AG04449 (cell line): ENCODE measurements around the gene PHLDA3.

ENCODE experiments used
- CTCF ChIA-PET: fragments of 350-600 bp; formaldehyde crosslinking; extraction: SDS; loops from one replicate; lab custom pipeline; 2021; ENCODE audit warnings: antibody characterized with exemption; lab: Yijun Ruan, JAX
- POLR2A ChIA-PET: fragments of 400-600, 350-600 bp; formaldehyde crosslinking; extraction: SDS; loops from one replicate; lab custom pipeline; 2020; ENCODE audit warnings: antibody characterized with exemption, inconsistent platforms; lab: Yijun Ruan, JAX
- DNase-seq: peaks from one replicate; pipeline ENCODE4 v3.0.0-alpha.2; 2010; ENCODE audit warnings: low read depth, low spot score
- H3K4me3 ChIP-seq: 2 replicates; pipeline ENCODE4 v1.5.1; 2011; ENCODE audit warnings: low read depth, mild to moderate bottlenecking, control low read depth, low read length
- CTCF ChIP-seq: IDR thresholded peaks from one replicate; pipeline ENCODE4 v1.5.1; 2011; ENCODE audit warnings: mild to moderate bottlenecking, moderate library complexity, low read length, control low read depth, inconsistent platforms; ENCODE audit not compliant: insufficient read depth; ENCODE audit errors: missing control alignments

Gene PHLDA3

DNA sequence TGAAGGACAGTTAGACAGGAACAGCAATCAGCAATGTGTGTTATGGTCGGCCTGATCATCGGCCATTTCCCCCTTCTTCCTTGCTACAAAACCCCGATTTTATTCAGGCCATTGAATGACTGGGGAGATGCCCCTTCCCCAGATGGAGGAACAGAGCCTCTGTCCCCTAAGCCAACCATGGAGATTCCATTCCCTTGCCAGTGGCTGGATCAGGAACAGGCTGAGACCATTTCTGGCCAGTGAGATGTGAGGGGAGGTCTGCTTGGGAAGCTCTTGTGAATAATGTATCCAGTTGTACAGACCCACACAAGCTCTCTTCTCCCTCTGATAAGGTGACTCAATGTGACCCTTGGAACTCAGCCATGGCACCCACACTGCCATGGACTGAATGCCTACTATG, 30.2 kb upstream of the PHLDA3 start:
- no peak for TF ChIP-seq CTCF
- ChIA-PET POLR2A (interaction anchor here (0.7 to 1.7 kb wide), 3 partner anchors 8 to 30 kb away, joined by 3 to 9 read pairs (median 5); partner anchors contain the start of genes CSRP1 and PHLDA3), CTCF (interaction anchor here (2.4 to 34.5 kb wide), 4 partner anchors 5 to 63 kb away, joined by 8 to 1139 read pairs (median 577); partner anchors contain the start of gene CSRP1)
- H3K4me3 ChIP-seq = no peak overlapping the region
- DNase-seq = no peak

DNA sequence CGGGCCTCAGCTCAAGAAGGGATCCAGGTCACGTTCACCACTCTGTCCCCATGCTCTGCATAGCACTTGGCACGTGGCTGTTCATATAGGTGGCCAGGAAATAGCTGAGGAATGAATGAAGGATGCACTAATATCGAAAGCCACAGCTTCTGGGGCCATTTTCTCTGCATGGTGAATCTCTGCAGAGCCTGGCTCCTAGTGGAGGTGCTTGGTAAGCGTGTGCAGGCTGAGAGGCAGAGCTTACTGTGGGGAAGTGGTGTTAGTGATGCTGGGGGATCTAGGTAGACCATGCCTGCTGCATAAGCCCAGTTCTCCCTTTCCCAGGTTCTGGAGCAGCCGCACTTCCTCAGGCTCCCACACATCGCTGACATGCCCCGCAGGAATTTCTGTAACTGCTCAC, 29.6 kb upstream of the PHLDA3 start:
- TF ChIP-seq CTCF = no peak
- CTCF ChIA-PET = interaction anchor here (2.4 to 34.5 kb wide), 4 partner anchors 6 to 63 kb away, joined by 8 to 1139 read pairs (median 577); partner anchors contain the start of gene CSRP1
- POLR2A ChIA-PET = interaction anchor here (0.9 to 1.7 kb wide), 3 partner anchors 8 to 37 kb away, joined by 3 to 9 read pairs (median 5); partner anchors contain the start of gene CSRP1
- H3K4me3 ChIP-seq = no peak overlapping the region
- no peak for DNase-seq

DNA sequence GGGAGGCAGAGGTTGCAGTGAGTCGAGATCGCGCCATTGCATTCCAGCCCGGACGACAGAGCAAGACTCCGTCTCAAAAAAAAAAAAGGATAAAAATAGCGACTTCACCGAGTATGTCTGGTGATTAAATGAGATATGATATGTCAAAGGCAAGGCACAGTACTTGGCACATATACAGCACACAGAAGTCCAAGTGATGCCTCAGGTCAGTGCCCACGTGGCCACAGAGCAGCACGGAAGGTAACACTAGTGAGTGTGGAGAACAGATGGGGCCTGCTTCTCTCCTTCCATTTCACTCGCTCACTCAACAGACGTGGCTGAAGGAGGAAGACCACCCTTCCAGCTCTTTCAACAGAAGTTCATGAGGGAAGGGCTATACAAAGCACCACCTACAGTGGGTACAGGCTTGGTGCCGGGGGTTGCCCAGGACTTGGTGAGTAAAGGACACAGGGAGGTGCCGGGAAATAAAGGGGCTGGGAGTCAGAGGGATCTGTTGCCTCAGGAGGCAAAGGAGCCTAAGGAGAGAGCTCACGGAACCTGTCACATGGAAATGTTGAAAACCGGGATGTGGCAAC, 29.0 kb upstream of the PHLDA3 start:
- H3K4me3 ChIP-seq = no peak overlapping the region
- CTCF ChIA-PET = interaction anchor here (2.4 to 34.5 kb wide), 4 partner anchors 6 to 62 kb away, joined by 8 to 1139 read pairs (median 577); partner anchors contain the start of gene CSRP1
- POLR2A ChIA-PET = interaction anchor here (0.9 to 1.7 kb wide), 3 partner anchors 8 to 37 kb away, joined by 3 to 9 read pairs (median 5); partner anchors contain the start of gene CSRP1
- no peak for DNase-seq
- TF ChIP-seq CTCF = no peak

GRCh38 chr1:201496296-201496690, 27.3 kb upstream of the PHLDA3 start:
- CTCF ChIA-PET = interaction anchor here (0.7 to 34.5 kb wide), 3 partner anchors 5 to 61 kb away, joined by 3 to 1139 read pairs (median 1139); partner anchors contain the start of gene CSRP1
- POLR2A ChIA-PET = no interaction called here

GRCh38 chr1:201495551-201496295, 26.7 kb upstream of the PHLDA3 start:
- no peak for DNase-seq
- ChIA-PET POLR2A (interaction anchor here (1.6 kb wide), 1 partner anchor 8 kb away, joined by 6 read pairs; no protein-coding TSS in a partner anchor), CTCF (interaction anchor here (0.7 to 34.5 kb wide), 3 partner anchors 4 to 60 kb away, joined by 3 to 1139 read pairs (median 1139); partner anchors contain the start of gene CSRP1)
- H3K4me3 ChIP-seq = no peak overlapping the region
- TF ChIP-seq CTCF = no peak

More at GRCh38 chr1:201496296-201496690, 27.3 kb upstream of the PHLDA3 start:
- no peak for TF ChIP-seq CTCF
- DNase-seq = no peak
- no peak overlapping the region for H3K4me3 ChIP-seq
